ENCODE measurements around the gene ZNF496.

- TF ChIP-seq CTCF (IDR thresholded peaks at IDR 0.05 in 4 of 5, conservative IDR thresholded peaks at IDR 0.05 in 1 of 5) (no peak), POLR2A (IDR thresholded peaks at IDR 0.05) (no peak)
These were observed 2.9 kb upstream of the ZNF496 start for GRCh38 chr1:247334378-247335133.

All from gastrocnemius medialis (tissue), 4 donors.